Measurements from ENCODE around the gene CCDC107. TPM values are rescaled to one million over a fixed set of nuclear protein-coding genes. Genes with fewer than 3 reads are reported as not detected.
A peak's percentile ranks its signal among the peaks of the same experiment; 100 is the strongest.

CCDC107 gene
- total RNA-seq, 1 experiment from 2014 or later: 19.6 TPM

GRCh38 chr9:35675732-35676392 lies 17.8 kb downstream of the CCDC107 start:
- in situ Hi-C loops (cut with HindIII; ENCODE audit: low pct_unique_long_range_greater_than_20kb, low sequenced_read_pairs): no loop called here

GRCh38 chr9:35679091-35679490 lies 21.0 kb downstream of the CCDC107 start:
- in situ Hi-C loops (cut with HindIII; ENCODE audit: low pct_unique_long_range_greater_than_20kb, low sequenced_read_pairs): no loop called here
- DNase-seq (ENCODE audit: low read depth): no peak

More at GRCh38 chr9:35675732-35676392, 17.8 kb downstream of the CCDC107 start:
- no peak for DNase-seq (ENCODE audit: low read depth)

GRCh38 chr9:35679766-35680330 lies 21.8 kb downstream of the CCDC107 start:
- no peak for DNase-seq (ENCODE audit: low read depth)
- in situ Hi-C loops (cut with HindIII; ENCODE audit: low pct_unique_long_range_greater_than_20kb, low sequenced_read_pairs): no loop called here

GRCh38 chr9:35680331-35681105 lies 22.4 kb downstream of the CCDC107 start:
- DNase-seq (ENCODE audit: low read depth): no peak
- in situ Hi-C loops (cut with HindIII; ENCODE audit: low pct_unique_long_range_greater_than_20kb, low sequenced_read_pairs): no loop called here

- in situ Hi-C loops (cut with HindIII; ENCODE audit: low pct_unique_long_range_greater_than_20kb, low sequenced_read_pairs): no loop called here
- no peak for DNase-seq (ENCODE audit: low read depth)
Measured at GRCh38 chr9:35681341-35682002, 23.4 kb downstream of the CCDC107 start.

GRCh38 chr9:35682051-35682450 lies 24.0 kb downstream of the CCDC107 start:
- no peak for DNase-seq (ENCODE audit: low read depth)
- in situ Hi-C loops (cut with HindIII; ENCODE audit: low pct_unique_long_range_greater_than_20kb, low sequenced_read_pairs): no loop called here

- in situ Hi-C loops (cut with HindIII; ENCODE audit: low pct_unique_long_range_greater_than_20kb, low sequenced_read_pairs): no loop called here
- no peak for DNase-seq (ENCODE audit: low read depth)
Measured at GRCh38 chr9:35682520-35683315, 24.6 kb downstream of the CCDC107 start.

GRCh38 chr9:35683323-35683722 lies 25.2 kb downstream of the CCDC107 start:
- no peak for DNase-seq (ENCODE audit: low read depth)
- in situ Hi-C loops (cut with HindIII; ENCODE audit: low pct_unique_long_range_greater_than_20kb, low sequenced_read_pairs): no loop called here

GRCh38 chr9:35684921-35685320 lies 26.8 kb downstream of the CCDC107 start:
- in situ Hi-C loops (cut with HindIII; ENCODE audit: low pct_unique_long_range_greater_than_20kb, low sequenced_read_pairs): no loop called here
- DNase-seq (ENCODE audit: low read depth): no peak

- in situ Hi-C loops (cut with HindIII; ENCODE audit: low pct_unique_long_range_greater_than_20kb, low sequenced_read_pairs): no loop called here
- no peak for DNase-seq (ENCODE audit: low read depth)
Measured at GRCh38 chr9:35685506-35685905, 27.4 kb downstream of the CCDC107 start.

- in situ Hi-C loops (cut with HindIII; ENCODE audit: low pct_unique_long_range_greater_than_20kb, low sequenced_read_pairs): no loop called here
- DNase-seq (ENCODE audit: low read depth): no peak
Measured at GRCh38 chr9:35686222-35687203, 28.4 kb downstream of the CCDC107 start.

- in situ Hi-C loops (cut with HindIII; ENCODE audit: low pct_unique_long_range_greater_than_20kb, low sequenced_read_pairs): no loop called here
- DNase-seq (ENCODE audit: low read depth): no peak
Measured at GRCh38 chr9:35687306-35687705, 29.2 kb downstream of the CCDC107 start.

- DNase-seq (ENCODE audit: low read depth): no peak
- in situ Hi-C loops (cut with HindIII; ENCODE audit: low pct_unique_long_range_greater_than_20kb, low sequenced_read_pairs): no loop called here
Measured at GRCh38 chr9:35687972-35688557, 30.0 kb downstream of the CCDC107 start.

GRCh38 chr9:35688558-35689541 lies 30.8 kb downstream of the CCDC107 start:
- in situ Hi-C loops (cut with HindIII; ENCODE audit: low pct_unique_long_range_greater_than_20kb, low sequenced_read_pairs): no loop called here
- peak; percentile 29 for DNase-seq (ENCODE audit: low read depth)

GRCh38 chr9:35689542-35690293 lies 31.6 kb downstream of the CCDC107 start, which contains the start of gene TPM2:
Gene TPM2, minus strand, starts transcription at chr9:35689925. Its CDS starts 108 bp downstream, at chr9:35689817.
- no peak for DNase-seq (ENCODE audit: low read depth)

More at GRCh38 chr9:35689542-35690293, 31.6 kb downstream of the CCDC107 start, which contains the start of gene TPM2:
- in situ Hi-C loops (cut with HindIII; ENCODE audit: low pct_unique_long_range_greater_than_20kb, low sequenced_read_pairs): no loop called here

Measured in Caki2 (cell line).